ENCODE results near the gene CELSR1. TPM values are rescaled to one million over a fixed set of nuclear protein-coding genes. Genes with fewer than 3 reads are reported as not detected.

Gene CELSR1
- total RNA-seq, 3 donors from 2014 or later: 0.96 to 36.7 (median 21.2) TPM

DNA sequence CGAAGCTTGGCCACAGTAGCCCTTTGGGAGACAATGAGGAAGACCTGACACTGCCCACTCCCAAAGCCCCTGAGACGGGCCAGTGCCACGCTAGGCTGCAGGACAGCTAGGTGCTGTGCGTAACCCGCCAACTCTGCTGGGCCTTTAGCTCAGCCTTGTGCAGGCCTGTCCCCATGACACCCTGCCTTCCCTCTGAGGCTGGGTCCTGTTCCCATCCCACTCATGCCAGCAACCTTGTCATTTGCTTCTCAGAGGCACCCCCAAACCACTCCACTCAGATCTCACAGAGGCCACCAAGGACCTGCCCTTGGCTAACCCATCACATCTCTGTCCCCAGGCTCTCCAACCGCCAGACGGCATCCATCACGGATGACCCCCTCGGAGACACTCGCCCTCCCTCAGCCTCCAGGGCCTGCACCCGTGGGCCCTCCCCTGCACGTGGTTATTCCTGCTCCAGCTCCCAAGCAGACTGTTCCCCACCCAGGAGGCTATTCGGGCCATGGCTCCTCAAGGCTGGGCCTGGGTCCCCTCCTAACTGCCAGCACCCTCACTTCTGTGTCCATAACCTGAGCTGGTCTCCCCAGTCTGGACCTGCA is 11.1 kb downstream of the CELSR1 start:
- H3K9me3 ChIP-seq: no peaks in the 10 kb centered on the region
- intact Hi-C loops (cut with DNase I; ENCODE audit: low total_unique reads): no loop called here
- no peak for DNase-seq (ENCODE audit: low spot score in 2 of 2)
- no peak overlapping the region for H3K4me3 ChIP-seq
- no peaks in the 10 kb centered on the region for H3K27me3 ChIP-seq
- H3K4me1 ChIP-seq: peaks cover 0 to 5% of the 10 kb centered on the region in 2 donors
- peak overlapping the region; percentile 67 to 79 for H3K27ac ChIP-seq
- TF ChIP-seq POLR2A (IDR thresholded peaks at IDR 0.05): no peak
- no peak for TF ChIP-seq POLR2AphosphoS5 (IDR thresholded peaks at IDR 0.05)
- H3K36me3 ChIP-seq: no peaks in the 10 kb centered on the region

DNA sequence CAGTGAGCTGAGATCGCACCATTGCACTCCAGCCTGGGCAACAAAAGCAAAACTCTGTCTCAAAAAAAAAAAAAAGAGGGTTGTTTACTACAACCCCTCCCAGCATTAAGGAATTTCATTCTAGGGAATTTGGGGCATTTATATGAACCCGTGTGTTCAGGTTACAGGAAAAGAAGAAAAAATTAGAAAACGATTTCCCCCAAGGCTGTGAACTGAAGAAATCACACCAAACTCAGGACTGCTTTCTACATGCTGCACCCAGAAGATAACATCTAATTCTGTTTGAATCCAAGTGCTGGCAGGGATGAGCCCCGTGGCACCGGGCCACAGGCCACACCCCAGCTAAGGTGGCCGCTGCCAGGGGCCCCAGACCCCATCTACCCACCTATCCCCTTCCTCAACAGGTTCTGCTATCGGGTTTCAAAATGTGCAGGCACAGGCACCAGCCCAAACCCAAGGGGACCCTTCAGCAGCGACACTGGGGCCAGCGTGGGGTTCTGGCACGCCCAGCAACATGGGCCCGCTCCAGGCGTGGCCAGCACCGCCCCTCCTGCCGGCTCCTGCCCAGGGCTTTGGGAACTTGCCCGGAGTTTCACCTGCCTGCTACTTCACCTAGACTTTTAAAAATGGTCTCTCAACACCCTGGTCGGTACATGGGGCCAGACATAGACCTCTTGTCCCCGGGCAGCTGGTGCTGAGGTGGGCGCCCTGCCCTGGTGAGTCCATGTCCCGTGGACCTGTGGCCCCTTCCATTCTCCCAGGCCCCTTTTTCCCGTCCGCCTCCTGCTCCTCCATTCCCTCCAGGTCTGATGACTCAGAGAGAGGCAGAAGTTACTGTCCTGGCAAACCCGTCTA is 11.8 kb downstream of the CELSR1 start:
- Histone ChIP-seq H3K27ac (peak overlapping the region; percentile 67 to 79), H3K36me3 (no peaks in the 10 kb centered on the region), H3K9me3 (no peaks in the 10 kb centered on the region), H3K4me3 (peak overlapping the region in 2 of 3 donors; percentile 28 to 45), H3K27me3 (no peaks in the 10 kb centered on the region), H3K4me1 (peaks cover 0 to 5% of the 10 kb centered on the region in 2 donors)
- TF ChIP-seq, protein P1, sequence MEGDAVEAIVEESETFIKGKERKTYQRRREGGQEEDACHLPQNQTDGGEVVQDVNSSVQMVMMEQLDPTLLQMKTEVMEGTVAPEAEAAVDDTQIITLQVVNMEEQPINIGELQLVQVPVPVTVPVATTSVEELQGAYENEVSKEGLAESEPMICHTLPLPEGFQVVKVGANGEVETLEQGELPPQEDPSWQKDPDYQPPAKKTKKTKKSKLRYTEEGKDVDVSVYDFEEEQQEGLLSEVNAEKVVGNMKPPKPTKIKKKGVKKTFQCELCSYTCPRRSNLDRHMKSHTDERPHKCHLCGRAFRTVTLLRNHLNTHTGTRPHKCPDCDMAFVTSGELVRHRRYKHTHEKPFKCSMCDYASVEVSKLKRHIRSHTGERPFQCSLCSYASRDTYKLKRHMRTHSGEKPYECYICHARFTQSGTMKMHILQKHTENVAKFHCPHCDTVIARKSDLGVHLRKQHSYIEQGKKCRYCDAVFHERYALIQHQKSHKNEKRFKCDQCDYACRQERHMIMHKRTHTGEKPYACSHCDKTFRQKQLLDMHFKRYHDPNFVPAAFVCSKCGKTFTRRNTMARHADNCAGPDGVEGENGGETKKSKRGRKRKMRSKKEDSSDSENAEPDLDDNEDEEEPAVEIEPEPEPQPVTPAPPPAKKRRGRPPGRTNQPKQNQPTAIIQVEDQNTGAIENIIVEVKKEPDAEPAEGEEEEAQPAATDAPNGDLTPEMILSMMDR (IDR thresholded peaks at IDR 0.05): no peak
- no peak for TF ChIP-seq POLR2A (IDR thresholded peaks at IDR 0.05)
- TF ChIP-seq POLR2AphosphoS5 (IDR thresholded peaks at IDR 0.05): no peak
- intact Hi-C loops (cut with DNase I; ENCODE audit: low total_unique reads): no loop called here
- DNase-seq (ENCODE audit: low spot score in 2 of 2): no peak

DNA sequence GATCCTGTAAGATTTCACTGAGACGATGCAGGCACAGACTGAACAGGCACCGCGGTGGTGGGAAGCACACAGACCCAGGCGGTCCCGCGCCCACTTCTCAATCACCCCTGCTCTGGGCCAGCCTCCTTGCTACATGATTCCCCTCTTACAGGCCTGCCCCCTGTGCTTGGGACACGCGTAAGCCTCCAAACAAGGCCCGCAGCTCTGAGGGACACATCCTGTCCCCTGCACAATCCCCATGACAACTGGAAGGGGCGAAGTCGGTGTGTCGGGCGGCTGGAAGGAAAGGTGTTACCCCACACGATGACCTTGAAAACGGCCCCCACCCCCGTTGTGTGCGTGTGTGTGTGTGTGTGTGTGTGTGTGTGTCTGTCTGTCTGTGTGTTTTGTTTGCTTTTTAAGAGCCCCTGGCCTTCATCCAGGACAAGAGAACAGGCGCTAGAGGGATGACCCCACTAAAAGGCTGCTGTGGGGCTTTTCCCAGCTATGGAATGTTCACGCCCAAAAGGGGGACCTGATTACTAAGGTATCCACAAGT is 13.1 kb downstream of the CELSR1 start:
- Histone ChIP-seq H3K9me3 (no peaks in the 10 kb centered on the region), H3K27ac (peak overlapping the region in 1 of 2 donors; percentile 38), H3K27me3 (no peaks in the 10 kb centered on the region), H3K4me3 (no peak overlapping the region), H3K4me1 (peaks cover 0 to 5% of the 10 kb centered on the region in 2 donors), H3K36me3 (no peaks in the 10 kb centered on the region)
- intact Hi-C loops (cut with DNase I; ENCODE audit: low total_unique reads): no loop called here
- no peak for TF ChIP-seq POLR2A (IDR thresholded peaks at IDR 0.05)
- no peak for TF ChIP-seq POLR2AphosphoS5 (IDR thresholded peaks at IDR 0.05)
- TF ChIP-seq, protein P1 (IDR thresholded peaks at IDR 0.05): no peak
- no peak for DNase-seq (ENCODE audit: low spot score in 2 of 2)

DNA sequence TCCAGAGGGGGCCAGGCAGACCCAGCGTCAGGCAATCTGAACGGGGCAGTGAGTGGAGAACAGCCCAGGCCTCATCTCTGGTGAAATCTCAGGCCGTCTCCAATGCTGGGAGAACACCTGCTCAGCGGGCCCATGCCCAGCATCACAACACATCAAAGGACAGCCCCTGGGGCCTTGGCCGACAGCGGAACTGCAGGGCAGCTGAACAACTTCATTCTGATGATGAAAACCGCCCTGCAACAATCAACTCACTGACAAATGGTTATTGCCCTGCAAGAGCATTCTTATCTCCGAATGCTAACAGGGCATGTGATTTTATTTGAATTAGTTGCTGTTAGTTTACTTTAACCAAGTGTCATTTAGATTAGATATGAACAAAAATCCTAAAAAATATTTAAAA is 14.6 kb downstream of the CELSR1 start:
- intact Hi-C loops (cut with DNase I; ENCODE audit: low total_unique reads): no loop called here
- TF ChIP-seq, protein P1 (IDR thresholded peaks at IDR 0.05): no peak
- TF ChIP-seq POLR2A (IDR thresholded peaks at IDR 0.05) (no peak), POLR2AphosphoS5 (IDR thresholded peaks at IDR 0.05) (no peak)
- Histone ChIP-seq H3K27me3 (no peaks in the 10 kb centered on the region), H3K4me1 (peaks cover 0 to 5% of the 10 kb centered on the region in 2 donors), H3K36me3 (no peaks in the 10 kb centered on the region), H3K9me3 (no peaks in the 10 kb centered on the region), H3K4me3 (no peak overlapping the region), H3K27ac (peak overlapping the region in 1 of 2 donors; percentile 12)
- DNase-seq (ENCODE audit: low spot score in 2 of 2): no peak

DNA sequence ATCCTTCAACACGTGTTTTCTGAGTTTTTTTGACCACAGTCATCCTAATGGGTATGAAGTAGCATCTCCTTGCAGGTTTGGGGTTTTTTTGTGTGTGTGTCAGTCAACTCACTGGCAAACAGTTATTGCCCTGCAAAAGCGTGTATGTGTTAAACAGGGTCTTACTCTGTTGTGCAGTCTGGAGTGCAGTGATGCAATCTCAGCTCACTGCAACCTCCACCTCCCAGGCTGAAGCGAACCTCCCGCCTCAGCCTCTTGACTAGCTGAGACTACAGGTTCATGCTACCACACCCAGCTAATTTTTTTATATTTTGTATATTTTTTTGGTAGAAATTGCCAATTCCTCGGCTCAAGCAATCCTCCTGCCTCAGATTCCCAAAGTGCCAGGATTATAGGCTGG is 15.4 kb downstream of the CELSR1 start:
- TF ChIP-seq POLR2AphosphoS5 (IDR thresholded peaks at IDR 0.05): no peak
- TF ChIP-seq POLR2A (IDR thresholded peaks at IDR 0.05): no peak
- TF ChIP-seq, protein P1 (IDR thresholded peaks at IDR 0.05): no peak
- Histone ChIP-seq H3K9me3 (no peaks in the 10 kb centered on the region), H3K4me1 (peaks cover 0 to 5% of the 10 kb centered on the region in 2 donors), H3K4me3 (no peak overlapping the region), H3K27me3 (no peaks in the 10 kb centered on the region), H3K27ac (no peak overlapping the region), H3K36me3 (no peaks in the 10 kb centered on the region)
- intact Hi-C loops (cut with DNase I; ENCODE audit: low total_unique reads): no loop called here
- no peak for DNase-seq (ENCODE audit: low spot score in 2 of 2)
